Activated CD8-positive, alpha-beta T cell treated with anti-CD3 and anti-CD28 coated beads, Interleukin-2, amount 10 ng/mL, durations not matched to agents 7 days and 5 days (primary cell): Measurements from ENCODE around the gene DUSP22. TPM values are rescaled to one million over a fixed set of nuclear protein-coding genes. Genes with fewer than 3 reads are reported as not detected.
"Not testable (repeated sequence)": the region's sequence is repeated elsewhere in the genome, so short reads cannot be mapped to it uniquely, and the experiment has no call there.

Experiments
- ATAC-seq: fragments of 150-1000 bp; cut with Tn5 transposase; one replicate; pipeline ENCODE4 v1.10.0; 2021; ENCODE audit warnings: moderate library complexity
- CTCF ChIA-PET: fragments of 350-600 bp; sonication (Branson Sonifier 250); formaldehyde crosslinking; loops from one replicate; lab custom pipeline; 2021; ENCODE audit warnings: antibody characterized with exemption; lab: Charles Lee
- POLR2A ChIA-PET: fragments of 350-600 bp; sonication (Branson Sonifier 250); formaldehyde crosslinking; loops from one replicate; lab custom pipeline; 2021; ENCODE audit warnings: antibody characterized with exemption; lab: Charles Lee
- DNase-seq: peaks from one replicate; pipeline ENCODE4 v3.0.0-alpha.2; 2020
- H3K27ac Mint-ChIP-seq: one replicate; pipeline ENCODE4 v1.8.0; 2021; ENCODE audit warnings: mild to moderate bottlenecking, mixed read lengths
- H3K27me3 Mint-ChIP-seq: one replicate; pipeline ENCODE4 v1.8.0; 2021; ENCODE audit warnings: low read depth, mixed read lengths
- H3K36me3 Mint-ChIP-seq: one replicate; pipeline ENCODE4 v1.8.0; 2021; ENCODE audit warnings: low read depth, mixed read lengths
- H3K4me1 Mint-ChIP-seq: one replicate; pipeline ENCODE4 v1.8.0; 2021; ENCODE audit warnings: low read depth, mixed read lengths
- H3K4me3 Mint-ChIP-seq: one replicate; pipeline ENCODE4 v1.8.0; 2021; ENCODE audit warnings: mild to moderate bottlenecking, mixed read lengths
- H3K9me3 Mint-ChIP-seq: one replicate; pipeline ENCODE4 v1.8.0; 2022; ENCODE audit warnings: mixed read lengths; ENCODE audit not compliant: insufficient read depth
- total RNA-seq, 2 experiments: library from RNA; stranded (reverse); gene quantifications; one replicate each; pipeline ENCODE4 v1.2.3, GENCODE V29; 2021

DUSP22 gene, protein sequence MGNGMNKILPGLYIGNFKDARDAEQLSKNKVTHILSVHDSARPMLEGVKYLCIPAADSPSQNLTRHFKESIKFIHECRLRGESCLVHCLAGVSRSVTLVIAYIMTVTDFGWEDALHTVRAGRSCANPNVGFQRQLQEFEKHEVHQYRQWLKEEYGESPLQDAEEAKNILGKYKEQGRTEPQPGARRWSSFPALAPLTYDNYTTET
- 10 to 100 TPM; 32.6 to 33.2 TPM for total RNA-seq

DNA sequence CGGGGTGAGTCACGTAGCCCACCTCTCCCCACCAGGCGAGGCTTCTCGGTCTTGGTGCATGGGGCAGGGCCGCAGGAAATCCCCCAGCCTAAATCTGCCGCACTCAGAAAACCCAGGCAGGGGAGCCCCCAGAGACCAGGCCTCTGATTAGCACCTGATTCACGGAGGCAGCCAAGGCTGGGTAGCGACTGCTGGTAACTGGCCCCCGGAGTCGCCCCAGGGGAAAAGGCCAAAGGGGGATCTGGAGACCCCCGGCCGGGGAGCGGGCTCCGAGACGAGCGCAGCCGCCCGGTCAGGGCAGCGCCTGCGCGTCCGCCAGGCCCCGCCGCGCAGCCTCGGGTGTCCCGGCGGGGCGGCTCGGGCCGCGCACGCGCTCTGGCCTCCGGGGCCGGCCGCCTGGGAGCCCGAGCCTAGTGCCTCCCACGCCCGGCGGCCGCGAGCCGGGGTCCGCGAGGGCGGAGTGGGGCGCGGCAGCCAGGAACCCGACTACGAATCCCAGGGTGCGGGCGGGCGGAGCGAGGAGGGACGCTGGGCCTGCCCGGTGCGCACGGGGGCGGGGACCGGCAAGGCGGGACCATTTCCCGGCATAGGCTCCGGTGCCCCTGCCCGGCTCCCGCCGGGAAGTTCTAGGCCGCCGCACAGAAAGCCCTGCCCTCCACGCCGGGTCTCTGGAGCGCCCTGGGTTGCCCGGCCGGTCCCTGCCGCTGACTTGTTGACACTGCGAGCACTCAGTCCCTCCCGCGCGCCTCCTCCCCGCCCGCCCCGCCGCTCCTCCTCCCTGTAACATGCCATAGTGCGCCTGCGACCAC is at the start of gene DUSP22:
Gene DUSP22 (plus strand): TSS at position 791 of the 809 bp plus-strand sequence. CDS start 53 bp downstream, outside the sequence.
- POLR2A ChIA-PET = interaction anchor here (1.1 to 2.9 kb wide), 10 partner anchors 28 to 112 kb away, joined by 3 to 29 read pairs (median 7); partner anchors contain the start of gene IRF4
- Mint-ChIP-seq H3K27me3 (no peaks in the 10 kb centered on the region), H3K36me3 (peaks cover 23% of the 10 kb centered on the region), H3K4me3 (peak within 1 kb of the TSS; percentile 86), H3K27ac (peak within 1 kb of the TSS; percentile 97), H3K4me1 (peaks cover 67% of the 10 kb centered on the region), H3K9me3 (no peaks in the 10 kb centered on the region)
- peak; percentile 90 for DNase-seq
- CTCF ChIA-PET = interaction anchor here (1.0 to 2.0 kb wide), 6 partner anchors 20 to 103 kb away, joined by 3 to 8 read pairs (median 4); no protein-coding TSS in a partner anchor
- ATAC-seq = peak; percentile 75

DNA sequence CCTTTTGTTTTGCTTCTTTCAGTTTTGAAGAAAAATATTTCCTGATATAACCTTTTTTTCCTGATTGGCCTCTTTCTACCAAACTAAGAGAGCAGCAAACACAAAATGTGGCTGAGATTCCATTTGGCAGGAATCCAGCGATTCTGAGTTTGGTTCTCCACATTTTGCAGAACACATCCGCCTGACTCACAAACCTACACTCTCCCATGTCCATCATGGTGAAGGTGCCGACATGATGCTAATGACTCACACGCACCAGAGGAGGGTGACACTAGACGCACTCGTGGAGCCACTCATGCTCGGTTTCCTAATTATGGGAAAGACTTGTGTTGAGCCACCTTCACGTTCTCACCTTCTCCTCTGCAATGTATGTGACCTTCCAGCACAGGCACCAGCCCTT is 45.9 kb upstream of the DUSP22 start:
- POLR2A ChIA-PET = no interaction called here
- ATAC-seq = no peak

DNA sequence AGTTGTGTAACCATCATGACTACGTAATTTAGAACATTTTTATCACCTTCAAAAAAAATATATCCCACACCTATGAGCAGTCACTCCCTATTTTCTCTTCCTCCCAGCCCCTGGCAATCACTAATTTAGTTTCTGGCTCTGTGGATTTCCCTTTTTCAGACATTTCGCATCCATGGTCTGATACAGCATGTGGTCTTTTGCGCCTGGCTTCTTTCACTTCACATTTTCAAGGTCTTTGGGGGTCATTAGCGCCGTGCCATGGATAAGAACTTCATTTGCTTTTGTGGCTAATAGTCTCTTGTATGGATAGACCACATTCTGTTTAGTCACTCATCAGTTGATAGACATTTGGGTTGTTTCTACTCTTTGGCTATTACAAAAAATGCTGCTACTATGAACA is 44.9 kb upstream of the DUSP22 start:
- ChIA-PET POLR2A (no interaction called here), CTCF (no interaction called here)
- no peak for ATAC-seq
- no peaks in the 10 kb centered on the region for H3K27me3 Mint-ChIP-seq
- no peak overlapping the region for H3K27ac Mint-ChIP-seq
- no peaks in the 10 kb centered on the region for H3K36me3 Mint-ChIP-seq
- H3K4me3 Mint-ChIP-seq = no peak overlapping the region
- peaks cover 20% of the 10 kb centered on the region for H3K4me1 Mint-ChIP-seq
- DNase-seq = no peak
- H3K9me3 Mint-ChIP-seq = no peaks in the 10 kb centered on the region

More for the DNA sequence above, 45.9 kb upstream of the DUSP22 start:
- Mint-ChIP-seq H3K27me3 (no peaks in the 10 kb centered on the region), H3K4me3 (no peak overlapping the region), H3K4me1 (peaks cover 14% of the 10 kb centered on the region), H3K9me3 (no peaks in the 10 kb centered on the region), H3K36me3 (no peaks in the 10 kb centered on the region), H3K27ac (no peak overlapping the region)
- no peak for DNase-seq
- CTCF ChIA-PET = no interaction called here

DNA sequence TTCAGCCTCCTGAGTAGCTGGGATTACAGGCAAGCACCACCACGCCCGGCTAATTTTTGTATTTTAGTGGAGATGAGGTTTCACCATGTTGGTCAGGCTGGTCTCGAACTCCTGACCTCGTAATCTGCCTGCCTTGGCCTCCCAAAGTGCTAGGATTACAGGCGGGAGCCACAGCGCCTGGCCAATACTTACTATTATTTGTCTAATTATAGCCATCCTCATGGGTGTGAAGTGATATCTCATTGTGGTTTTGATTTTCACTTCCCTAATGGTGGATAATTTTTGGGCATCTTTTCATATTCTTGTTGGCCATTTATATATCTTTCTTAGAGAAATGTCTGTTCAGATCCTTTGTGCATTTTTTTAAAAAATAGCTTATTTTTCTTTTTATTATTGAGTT is 44.2 kb upstream of the DUSP22 start:
- H3K9me3 Mint-ChIP-seq, ATAC-seq, H3K27me3 Mint-ChIP-seq, DNase-seq, H3K36me3 Mint-ChIP-seq, H3K4me3 Mint-ChIP-seq, POLR2A ChIA-PET, H3K27ac Mint-ChIP-seq: not testable (repeated sequence)
- CTCF ChIA-PET = interaction anchor here (1.0 kb wide), 1 partner anchor 9 kb away, joined by 3 read pairs; no protein-coding TSS in a partner anchor
- peaks cover 27% of the 10 kb centered on the region for H3K4me1 Mint-ChIP-seq

DNA sequence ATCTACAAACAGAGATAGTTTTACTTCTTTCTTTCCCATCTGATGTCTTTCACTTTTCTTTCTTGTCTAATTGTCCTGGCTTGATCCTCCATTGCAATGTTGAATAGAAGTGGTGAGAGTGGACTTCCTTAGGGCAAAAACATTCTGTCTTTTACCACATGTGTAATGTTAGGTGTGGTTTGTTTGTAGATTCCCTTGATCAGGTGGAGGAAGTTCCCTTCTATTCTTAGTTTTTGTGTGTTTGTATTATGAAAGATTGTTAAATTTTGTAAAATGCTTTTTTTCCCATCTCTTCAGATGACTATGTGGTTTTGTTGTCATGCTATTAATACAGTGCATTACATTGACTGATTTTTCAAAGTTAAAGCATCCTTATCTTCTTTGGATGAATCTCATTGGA is 41.6 kb upstream of the DUSP22 start:
- Mint-ChIP-seq H3K9me3 (no peaks in the 10 kb centered on the region), H3K4me3 (no peak overlapping the region), H3K27me3 (no peaks in the 10 kb centered on the region), H3K27ac (no peak overlapping the region), H3K36me3 (no peaks in the 10 kb centered on the region), H3K4me1 (peaks cover 46% of the 10 kb centered on the region)
- ChIA-PET POLR2A (no interaction called here), CTCF (no interaction called here)
- DNase-seq = no peak
- ATAC-seq = no peak

DNA sequence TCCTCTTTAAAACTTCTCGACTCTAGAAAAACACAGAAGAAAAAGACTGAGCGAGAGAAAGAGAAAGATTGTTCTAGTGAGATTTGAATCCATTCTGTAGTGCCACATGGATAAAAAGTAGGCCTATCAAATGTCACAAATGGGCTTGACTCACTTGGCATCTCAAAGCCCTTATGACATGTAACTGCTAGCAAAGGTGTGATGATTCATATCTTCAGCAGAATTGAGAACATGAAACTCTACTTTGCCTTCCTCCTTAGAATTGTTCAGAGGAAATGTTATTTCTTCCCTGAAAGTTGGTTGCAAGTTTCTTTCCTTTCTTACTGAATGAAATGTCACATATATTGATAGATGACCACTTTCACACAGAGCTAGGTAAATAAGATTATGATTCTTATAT is 40.4 kb upstream of the DUSP22 start:
- H3K4me3 Mint-ChIP-seq = peak overlapping the region; percentile 14
- CTCF ChIA-PET = no interaction called here

DNA sequence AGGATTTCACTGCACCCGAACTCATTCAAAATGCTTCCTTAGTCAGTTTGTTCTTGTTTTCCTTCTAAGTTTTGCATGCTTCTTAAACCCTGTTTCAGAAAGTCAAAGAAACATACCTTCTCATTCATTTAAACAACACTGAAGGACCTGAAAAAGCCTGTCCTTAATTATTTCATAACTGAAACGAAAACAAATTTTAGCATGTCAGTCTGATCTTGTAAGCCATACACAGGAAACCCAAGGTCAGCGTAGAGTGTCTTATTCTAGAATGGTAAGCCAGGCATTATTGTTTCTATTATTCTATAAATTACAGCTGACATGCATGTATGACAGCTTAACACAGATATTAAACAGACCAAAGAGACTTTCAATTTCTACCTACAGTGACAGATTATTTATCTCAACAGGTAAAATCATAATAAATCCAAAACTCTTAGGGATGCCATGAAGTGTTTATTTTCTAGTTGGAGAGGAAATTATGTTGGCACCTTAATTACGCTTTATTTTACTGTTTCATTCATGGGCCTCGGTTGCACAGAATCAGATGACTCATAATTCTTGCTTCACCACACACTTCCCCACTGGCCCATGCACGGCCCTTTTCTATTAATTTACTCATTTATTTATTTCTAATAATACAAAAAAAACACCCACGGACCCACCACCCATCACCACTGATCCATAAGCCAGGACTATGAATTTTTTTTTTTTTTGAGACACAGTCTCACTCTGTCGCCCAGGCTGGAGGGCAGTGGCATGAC is 39.3 kb upstream of the DUSP22 start:
- peak overlapping the region; percentile 80 for H3K27ac Mint-ChIP-seq
- POLR2A ChIA-PET = no interaction called here
- no peaks in the 10 kb centered on the region for H3K27me3 Mint-ChIP-seq
- H3K4me1 Mint-ChIP-seq = peaks cover 64% of the 10 kb centered on the region
- peak overlapping the region; percentile 41 for H3K4me3 Mint-ChIP-seq
- CTCF ChIA-PET = no interaction called here
- no peak for DNase-seq
- peak; percentile 36 for ATAC-seq
- H3K9me3 Mint-ChIP-seq = no peaks in the 10 kb centered on the region
- no peaks in the 10 kb centered on the region for H3K36me3 Mint-ChIP-seq

More for the DNA sequence above, 40.4 kb upstream of the DUSP22 start:
- no peaks in the 10 kb centered on the region for H3K36me3 Mint-ChIP-seq
- H3K27ac Mint-ChIP-seq = peak overlapping the region; percentile 75
- POLR2A ChIA-PET = no interaction called here
- H3K27me3 Mint-ChIP-seq = no peaks in the 10 kb centered on the region
- DNase-seq = no peak
- peak; percentile 66 for ATAC-seq
- H3K9me3 Mint-ChIP-seq = no peaks in the 10 kb centered on the region
- peaks cover 54% of the 10 kb centered on the region for H3K4me1 Mint-ChIP-seq

DNA sequence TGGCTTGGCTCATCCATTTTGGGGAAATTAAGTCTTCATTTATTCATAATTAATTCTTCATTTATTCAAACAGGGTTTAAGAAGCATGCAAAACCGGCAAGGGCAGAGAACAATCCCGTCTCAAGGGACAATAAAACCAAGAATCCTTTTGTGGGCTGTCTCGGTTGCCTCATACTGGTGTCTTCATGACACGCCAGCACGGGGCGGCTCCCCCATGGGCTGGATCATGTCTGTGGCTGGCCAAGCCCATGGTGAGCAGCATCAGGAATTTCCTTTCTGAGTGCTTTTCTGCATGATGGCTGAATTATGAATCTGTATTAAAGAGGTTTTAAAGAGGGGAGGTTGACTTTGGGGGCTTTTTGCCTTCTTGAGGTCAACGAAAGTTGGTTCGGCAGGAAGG is 38.3 kb upstream of the DUSP22 start:
- Mint-ChIP-seq H3K4me1 (peaks cover 74% of the 10 kb centered on the region), H3K4me3 (no peak overlapping the region), H3K27ac (peak overlapping the region; percentile 56), H3K27me3 (no peaks in the 10 kb centered on the region), H3K9me3 (peaks cover 3% of the 10 kb centered on the region), H3K36me3 (peaks cover 2% of the 10 kb centered on the region)
- ChIA-PET POLR2A (no interaction called here), CTCF (no interaction called here)
- DNase-seq (no peak), ATAC-seq (no peak)

DNA sequence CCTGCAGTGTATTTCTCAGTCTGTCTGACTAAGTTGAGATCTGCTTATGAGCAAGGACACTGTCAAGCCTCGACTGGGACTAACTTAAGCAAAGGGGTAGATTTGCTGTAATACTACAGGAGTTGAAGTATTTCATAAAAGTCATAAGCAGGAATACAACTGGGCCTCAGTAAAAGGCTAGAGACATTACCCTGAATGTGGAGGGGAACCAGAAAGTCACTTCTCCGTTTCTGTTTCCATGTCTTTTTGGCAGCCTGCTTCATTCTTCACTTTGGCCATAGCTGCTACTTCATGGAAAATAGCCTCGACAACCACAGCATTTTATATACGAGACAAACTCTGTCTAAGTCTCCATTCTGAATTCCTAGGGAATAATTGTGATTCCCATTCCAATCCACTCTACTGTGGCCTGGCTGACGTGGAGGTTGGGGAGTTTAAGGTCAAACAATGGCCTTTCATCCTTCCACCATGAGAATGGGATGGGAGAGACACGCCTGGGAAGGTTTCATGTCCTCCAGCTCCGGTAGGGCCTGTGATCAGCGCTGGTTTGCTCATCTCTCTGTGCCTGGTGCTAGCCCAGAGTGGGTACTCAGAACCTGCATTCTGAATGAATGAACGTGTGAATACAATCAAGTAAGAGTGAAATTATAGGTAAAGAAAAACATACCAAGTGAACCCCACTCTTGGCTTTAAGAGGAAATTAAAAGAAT is 37.1 kb upstream of the DUSP22 start:
- POLR2A ChIA-PET = interaction anchor here (1.1 kb wide), 1 partner anchor 135 kb away, joined by 3 read pairs; no protein-coding TSS in a partner anchor
- Mint-ChIP-seq H3K9me3 (peaks cover 10% of the 10 kb centered on the region), H3K27ac (peak overlapping the region; percentile 32)

DNA sequence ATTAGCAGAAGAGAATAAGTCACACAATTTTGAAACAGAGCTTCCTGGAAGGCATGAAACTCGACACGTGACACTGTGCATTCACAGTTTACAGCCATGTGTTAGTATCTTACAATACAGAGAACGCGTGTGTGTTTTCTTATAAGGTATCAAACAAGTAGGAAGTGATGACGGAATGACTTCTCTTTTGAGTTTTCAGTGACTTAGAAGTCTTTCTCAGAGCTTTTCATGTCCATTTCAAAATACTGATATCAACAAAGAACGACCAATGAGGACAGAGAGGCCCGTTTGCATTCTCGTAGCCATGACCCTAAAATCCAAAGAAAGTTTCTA is 36.6 kb upstream of the DUSP22 start:
- peak overlapping the region; percentile 32 for H3K27ac Mint-ChIP-seq
- peaks cover 5% of the 10 kb centered on the region for H3K36me3 Mint-ChIP-seq
- DNase-seq (no peak), ATAC-seq (no peak)
- ChIA-PET POLR2A (interaction anchor here (1.1 kb wide), 1 partner anchor 134 kb away, joined by 3 read pairs; no protein-coding TSS in a partner anchor), CTCF (interaction anchor here (1.1 kb wide), 1 partner anchor 65 kb away, joined by 4 read pairs; no protein-coding TSS in a partner anchor)
- H3K4me3 Mint-ChIP-seq = no peak overlapping the region
- H3K27me3 Mint-ChIP-seq = no peaks in the 10 kb centered on the region
- H3K4me1 Mint-ChIP-seq = peaks cover 84% of the 10 kb centered on the region
- peaks cover 10% of the 10 kb centered on the region for H3K9me3 Mint-ChIP-seq

More for the DNA sequence above, 37.1 kb upstream of the DUSP22 start:
- Mint-ChIP-seq H3K27me3 (no peaks in the 10 kb centered on the region), H3K4me1 (peaks cover 82% of the 10 kb centered on the region), H3K36me3 (peaks cover 5% of the 10 kb centered on the region), H3K4me3 (no peak overlapping the region)
- ATAC-seq (no peak), DNase-seq (no peak)
- CTCF ChIA-PET = interaction anchor here (1.1 kb wide), 1 partner anchor 65 kb away, joined by 4 read pairs; no protein-coding TSS in a partner anchor

DNA sequence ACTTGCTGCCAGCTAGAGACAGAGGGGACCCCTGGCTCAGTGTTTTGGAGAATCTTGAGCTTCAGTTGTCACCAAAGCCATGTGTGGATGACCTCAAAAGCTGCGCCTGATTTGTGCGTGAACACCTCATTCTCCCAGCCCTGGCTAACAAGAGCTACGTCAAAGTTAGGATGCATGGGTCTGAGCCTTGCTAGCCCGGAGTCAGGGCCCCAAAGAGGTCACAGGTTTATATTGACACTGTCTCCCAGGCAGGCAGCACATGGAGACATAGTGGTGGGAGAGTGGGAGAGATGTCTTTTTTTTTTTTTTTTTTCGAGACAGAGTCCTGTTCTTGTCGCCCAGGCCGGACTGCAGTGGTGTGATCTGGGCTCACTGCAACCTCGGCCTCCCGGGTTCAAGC is 36.1 kb upstream of the DUSP22 start:
- Mint-ChIP-seq H3K4me3 (no peak overlapping the region), H3K27me3 (no peaks in the 10 kb centered on the region), H3K9me3 (peaks cover 10% of the 10 kb centered on the region), H3K27ac (no peak overlapping the region), H3K4me1 (peaks cover 84% of the 10 kb centered on the region), H3K36me3 (peaks cover 5% of the 10 kb centered on the region)
- POLR2A ChIA-PET = interaction anchor here (1.1 to 1.6 kb wide), 2 partner anchors 60 to 134 kb away, joined by 3 read pairs; no protein-coding TSS in a partner anchor
- CTCF ChIA-PET = interaction anchor here (1.1 kb wide), 1 partner anchor 66 kb away, joined by 4 read pairs; no protein-coding TSS in a partner anchor
- DNase-seq = no peak
- no peak for ATAC-seq
